ENCODE data around the gene MREG. TPM values are rescaled to one million over a fixed set of nuclear protein-coding genes. Genes with fewer than 3 reads are reported as not detected.

MREG gene
- polyA plus RNA-seq, 1 experiment, result 2.6 TPM

GRCh38 chr2:216003876-216004696, 9.3 kb downstream of the MREG start:
- H3K27ac ChIP-seq (ENCODE audit: low read depth, low read length), result no peak overlapping the region
- ChIA-PET POLR2A (no interaction called here), CTCF (no interaction called here)
- no peak for DNase-seq (ENCODE audit: low read depth, low spot score)
- no peaks in the 10 kb centered on the region for H3K9me3 ChIP-seq (ENCODE audit: control insufficient read depth, insufficient read depth, low read length)
- no peaks in the 10 kb centered on the region for H3K27me3 ChIP-seq (ENCODE audit: control insufficient read depth, insufficient read depth, low read length)
- no peak overlapping the region for H3K4me3 ChIP-seq (ENCODE audit: low read depth, low read length)
- TF ChIP-seq CTCF (IDR thresholded peaks at IDR 0.05; ENCODE audit: low read depth, low read length), result no peak

DNA sequence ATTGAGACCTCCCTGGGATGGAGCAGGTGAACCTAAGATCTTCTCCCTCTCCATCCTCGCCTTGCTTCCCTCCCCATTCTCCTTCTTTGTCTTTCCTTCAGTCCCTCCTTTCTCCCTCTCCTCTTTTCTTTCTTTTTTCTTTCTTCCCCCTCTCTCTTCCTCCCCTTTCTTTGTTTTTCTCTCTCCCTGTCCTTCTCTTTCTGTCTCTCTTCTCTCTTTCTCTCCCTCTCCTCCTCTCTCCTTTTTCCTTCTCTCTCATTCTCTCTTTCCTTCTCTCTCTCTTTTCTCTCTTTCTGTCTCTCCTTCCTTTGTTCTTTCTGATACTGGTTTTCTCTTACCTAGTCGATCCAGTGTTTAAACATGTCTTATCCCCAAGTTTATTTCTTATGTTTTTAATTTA, 10.7 kb downstream of the MREG start:
- CTCF ChIA-PET, result interaction anchor here (1.8 to 2.5 kb wide), 2 partner anchors 9 to 20 kb away, joined by 6 to 10 read pairs; no protein-coding TSS in a partner anchor

GRCh38 chr2:216002101-216002678, 11.2 kb downstream of the MREG start:
- no peaks in the 10 kb centered on the region for H3K9me3 ChIP-seq (ENCODE audit: control insufficient read depth, insufficient read depth, low read length)
- no peak for TF ChIP-seq CTCF (IDR thresholded peaks at IDR 0.05; ENCODE audit: low read depth, low read length)
- H3K4me3 ChIP-seq (ENCODE audit: low read depth, low read length), result no peak overlapping the region
- ChIA-PET CTCF (interaction anchor here (1.8 to 2.5 kb wide), 2 partner anchors 9 to 21 kb away, joined by 6 to 10 read pairs; no protein-coding TSS in a partner anchor), POLR2A (no interaction called here)
- H3K27me3 ChIP-seq (ENCODE audit: control insufficient read depth, insufficient read depth, low read length), result no peaks in the 10 kb centered on the region
- no peak for DNase-seq (ENCODE audit: low read depth, low spot score)
- H3K27ac ChIP-seq (ENCODE audit: low read depth, low read length), result no peak overlapping the region

More for the DNA sequence above, 10.7 kb downstream of the MREG start:
- Histone ChIP-seq H3K27me3 (ENCODE audit: control insufficient read depth, insufficient read depth, low read length) (no peaks in the 10 kb centered on the region), H3K4me3 (ENCODE audit: low read depth, low read length) (no peak overlapping the region), H3K27ac (ENCODE audit: low read depth, low read length) (no peak overlapping the region), H3K9me3 (ENCODE audit: control insufficient read depth, insufficient read depth, low read length) (no peaks in the 10 kb centered on the region)
- TF ChIP-seq CTCF (IDR thresholded peaks at IDR 0.05; ENCODE audit: low read depth, low read length), result no peak
- no peak for DNase-seq (ENCODE audit: low read depth, low spot score)
- POLR2A ChIA-PET, result no interaction called here

GRCh38 chr2:216001216-216002100, 11.9 kb downstream of the MREG start:
- POLR2A ChIA-PET, result no interaction called here
- TF ChIP-seq CTCF (IDR thresholded peaks at IDR 0.05; ENCODE audit: low read depth, low read length), result no peak

More at GRCh38 chr2:216001216-216002100, 11.9 kb downstream of the MREG start:
- DNase-seq (ENCODE audit: low read depth, low spot score), result no peak
- no peak overlapping the region for H3K4me3 ChIP-seq (ENCODE audit: low read depth, low read length)
- H3K27me3 ChIP-seq (ENCODE audit: control insufficient read depth, insufficient read depth, low read length), result no peaks in the 10 kb centered on the region
- CTCF ChIA-PET, result interaction anchor here (0.7 to 2.5 kb wide), 3 partner anchors 10 to 22 kb away, joined by 3 to 10 read pairs (median 6); no protein-coding TSS in a partner anchor
- no peaks in the 10 kb centered on the region for H3K9me3 ChIP-seq (ENCODE audit: control insufficient read depth, insufficient read depth, low read length)
- H3K27ac ChIP-seq (ENCODE audit: low read depth, low read length), result no peak overlapping the region

Data from AG04450 (cell line).